HG02588 (cell line): ENCODE measurements around the gene THOC5.
"Not testable (repeated sequence)": the region's sequence is repeated elsewhere in the genome, so short reads cannot be mapped to it uniquely, and the experiment has no call there.

ENCODE experiments used
- ATAC-seq: cut with Tn5 transposase; IDR thresholded peaks from one replicate; pipeline ENCODE4 v1.9.1; 2021; ENCODE audit warnings: mild to moderate bottlenecking, moderate library complexity; ENCODE audit not compliant: unreplicated experiment

THOC5 gene

DNA sequence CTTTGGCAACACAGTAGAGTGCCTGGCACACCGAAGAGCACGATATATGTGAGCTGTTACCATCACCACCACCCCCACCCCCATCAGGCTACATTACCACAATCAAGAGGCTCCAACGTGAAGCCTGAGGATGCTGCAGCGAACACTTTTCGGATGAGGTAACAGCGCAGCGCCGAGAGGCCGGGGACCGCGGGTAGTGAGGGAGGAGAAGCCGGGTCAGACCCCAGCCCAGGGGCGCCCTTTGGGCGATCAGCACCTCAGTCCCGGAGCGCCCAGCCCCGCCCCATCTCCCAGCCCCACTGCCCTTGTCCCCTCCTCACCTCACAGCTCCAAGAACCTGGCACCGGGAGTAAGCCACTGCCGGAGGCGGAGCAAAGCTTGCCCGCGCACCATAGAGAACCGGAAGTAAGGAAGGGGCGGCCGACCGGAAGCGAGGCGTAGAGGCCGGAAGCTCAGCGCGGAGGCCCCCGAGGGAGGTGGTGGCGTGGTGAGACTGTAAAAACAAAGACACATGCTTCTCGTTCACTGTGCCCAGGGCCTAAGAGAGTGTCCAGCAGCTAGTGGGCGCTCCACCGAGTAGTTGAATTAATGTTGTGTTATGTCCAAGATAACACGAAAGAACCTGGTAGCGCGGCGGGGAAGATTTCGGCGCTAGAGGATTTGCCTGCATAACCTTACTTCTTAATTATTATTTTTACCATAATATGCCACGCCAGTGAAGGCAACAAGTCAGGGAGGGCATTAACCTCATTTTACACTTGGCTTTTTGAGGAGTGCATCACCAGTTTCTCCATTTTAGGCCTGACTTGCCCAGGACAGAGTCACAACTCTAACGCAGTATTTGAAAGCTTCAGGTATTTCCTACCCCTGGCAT is at the start of gene THOC5:
Gene THOC5, minus strand, starts transcription at position 407 of the 874 bp plus-strand sequence. CDS start 4,610 bp downstream, outside the sequence.
- ATAC-seq, result peak; percentile 94

DNA sequence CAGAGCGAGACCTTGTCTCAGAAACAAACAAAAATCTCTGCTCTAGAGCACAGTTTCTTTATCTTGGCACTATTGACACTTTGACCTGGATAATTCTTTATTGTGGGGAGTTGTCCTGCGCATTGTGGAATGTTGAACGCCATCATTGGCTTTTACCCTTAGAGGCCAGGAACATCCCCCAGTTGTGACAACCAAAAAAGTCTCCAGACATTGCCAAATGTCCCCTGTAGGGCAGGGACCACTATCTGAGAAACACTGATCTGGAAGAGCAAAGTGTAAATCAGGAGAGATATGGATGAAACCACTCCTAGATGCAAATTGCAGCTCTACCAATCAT is 45.1 kb upstream of the THOC5 start:
- no peak for ATAC-seq

- not testable (repeated sequence) for ATAC-seq
Observed at GRCh38 chr22:29597871-29598683, 44.5 kb upstream of the THOC5 start.

- no peak for ATAC-seq
Observed at GRCh38 chr22:29596408-29596807, 42.9 kb upstream of the THOC5 start.

GRCh38 chr22:29594447-29594846 is 40.9 kb upstream of the THOC5 start:
- ATAC-seq, result not testable (repeated sequence)

- ATAC-seq, result no peak
Observed at GRCh38 chr22:29593923-29594322, 40.4 kb upstream of the THOC5 start.

- ATAC-seq, result no peak
Observed at GRCh38 chr22:29587938-29588699, 34.6 kb upstream of the THOC5 start.

- ATAC-seq, result not testable (repeated sequence)
Observed at GRCh38 chr22:29586193-29586705, 32.7 kb upstream of the THOC5 start.

DNA sequence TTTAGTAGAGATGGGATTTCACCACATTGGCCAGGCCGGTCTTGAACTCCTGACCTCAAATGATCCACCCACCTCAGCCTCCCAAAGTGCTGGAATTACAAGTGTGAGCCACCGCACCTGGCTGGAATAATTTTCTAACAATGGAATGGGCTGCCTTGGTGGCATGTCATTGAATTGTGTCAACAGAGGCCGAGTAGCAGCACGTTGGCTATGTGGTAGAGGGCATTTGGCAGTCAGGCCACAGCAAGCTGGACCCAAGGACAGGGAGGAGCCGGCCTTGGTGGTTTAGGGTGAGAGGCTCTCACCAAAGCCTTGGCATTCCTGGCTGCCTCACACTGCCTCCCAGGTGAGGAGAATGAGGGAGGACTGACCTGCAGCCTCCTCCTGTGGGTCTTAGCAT is 31.4 kb upstream of the THOC5 start:
- no peak for ATAC-seq

DNA sequence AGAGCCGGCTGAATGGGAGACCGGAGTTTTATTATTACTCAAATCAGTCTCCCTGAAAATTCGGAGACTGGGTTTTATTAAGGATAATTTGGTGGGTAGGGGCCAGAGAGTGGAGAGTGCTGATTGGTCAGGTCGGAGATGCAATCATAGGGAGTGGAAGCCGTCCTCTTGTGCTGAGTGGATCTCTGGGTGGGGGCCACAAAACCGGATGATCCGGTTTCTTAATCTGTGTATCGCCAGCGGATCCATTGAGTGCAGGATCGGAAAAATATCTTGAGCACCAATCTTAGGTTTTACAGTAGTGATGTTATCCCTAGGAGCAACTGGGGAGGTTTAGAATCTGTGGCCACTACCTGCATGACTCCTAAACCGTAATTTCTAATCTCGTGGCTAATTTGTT is 28.2 kb upstream of the THOC5 start:
- no peak for ATAC-seq

- ATAC-seq, result peak; percentile 11
Observed at GRCh38 chr22:29580200-29580810, 26.7 kb upstream of the THOC5 start.

DNA sequence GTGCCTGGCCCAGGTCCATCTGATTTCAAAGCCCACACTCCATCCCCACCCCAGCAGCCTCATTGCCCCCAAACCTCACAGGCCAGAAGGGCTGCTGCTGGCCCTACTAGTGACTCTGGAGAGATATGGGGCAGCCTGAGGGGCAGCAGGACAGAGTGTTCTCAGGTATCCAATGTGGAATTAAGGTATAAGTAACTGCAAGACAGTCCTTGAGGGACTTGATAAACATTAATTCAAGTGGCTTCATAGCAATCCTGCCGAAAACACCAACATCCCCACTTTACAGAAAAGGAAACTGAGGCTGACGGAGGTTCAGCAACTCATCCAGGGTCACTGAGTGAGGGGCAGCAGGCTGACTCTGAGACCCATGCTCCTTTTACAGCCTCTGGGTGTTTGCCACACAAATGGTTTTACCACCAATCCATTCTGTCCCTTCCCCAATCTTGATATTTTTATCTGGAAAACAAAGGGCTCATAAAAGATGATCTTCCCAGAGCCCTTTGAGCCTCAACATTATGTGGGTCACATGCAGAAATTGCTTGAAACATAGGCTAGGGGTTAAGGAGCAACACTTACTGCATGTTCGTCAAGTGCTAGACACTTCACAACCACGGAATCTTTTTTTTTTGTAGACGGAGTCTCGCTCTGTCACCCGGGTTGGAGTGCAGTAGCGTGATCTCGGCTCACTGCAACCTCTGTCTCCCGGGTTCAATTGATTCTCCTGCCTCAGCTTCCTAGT is 25.1 kb upstream of the THOC5 start:
- ATAC-seq, result no peak

GRCh38 chr22:29574762-29575450 is 21.3 kb upstream of the THOC5 start:
- ATAC-seq, result no peak

- ATAC-seq, result no peak
Observed at GRCh38 chr22:29570912-29571549, 17.5 kb upstream of the THOC5 start.

DNA sequence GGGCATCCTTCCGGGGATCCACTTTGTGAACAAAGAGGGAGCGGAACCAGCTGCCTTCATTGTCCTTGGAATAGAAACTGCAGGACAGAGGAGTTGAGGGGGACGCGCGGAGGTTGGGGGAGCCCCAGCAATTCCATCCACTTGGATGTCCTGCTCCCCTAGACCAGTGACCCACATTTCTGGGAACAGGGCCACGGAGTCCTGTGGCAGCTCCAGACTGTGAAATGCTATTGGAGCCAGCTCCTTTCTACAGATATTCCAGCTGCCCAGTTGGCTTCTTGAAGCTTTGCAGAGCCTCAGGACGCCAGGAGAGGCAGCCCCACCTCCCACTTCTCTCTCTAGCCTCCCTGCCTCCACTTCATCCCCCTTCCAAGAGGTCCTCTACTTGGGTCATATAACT is 16.9 kb upstream of the THOC5 start:
- no peak for ATAC-seq

- ATAC-seq, result no peak
Observed at GRCh38 chr22:29569011-29569678, 15.6 kb upstream of the THOC5 start.

GRCh38 chr22:29567338-29567737 is 13.8 kb upstream of the THOC5 start:
- ATAC-seq, result no peak

GRCh38 chr22:29566513-29566912 is 13.0 kb upstream of the THOC5 start:
- ATAC-seq, result not testable (repeated sequence)
